ENCODE data around the gene GBX2.

GRCh38 chr2:236215761-236216333, 47.7 kb upstream of the GBX2 start:
- TF ChIP-seq CTCF (IDR thresholded peaks at IDR 0.05) (no peak), POLR2A (IDR thresholded peaks at IDR 0.05) (no peak)
